ENCODE measurements around the gene CHST13.

- TF ChIP-seq, protein P1, sequence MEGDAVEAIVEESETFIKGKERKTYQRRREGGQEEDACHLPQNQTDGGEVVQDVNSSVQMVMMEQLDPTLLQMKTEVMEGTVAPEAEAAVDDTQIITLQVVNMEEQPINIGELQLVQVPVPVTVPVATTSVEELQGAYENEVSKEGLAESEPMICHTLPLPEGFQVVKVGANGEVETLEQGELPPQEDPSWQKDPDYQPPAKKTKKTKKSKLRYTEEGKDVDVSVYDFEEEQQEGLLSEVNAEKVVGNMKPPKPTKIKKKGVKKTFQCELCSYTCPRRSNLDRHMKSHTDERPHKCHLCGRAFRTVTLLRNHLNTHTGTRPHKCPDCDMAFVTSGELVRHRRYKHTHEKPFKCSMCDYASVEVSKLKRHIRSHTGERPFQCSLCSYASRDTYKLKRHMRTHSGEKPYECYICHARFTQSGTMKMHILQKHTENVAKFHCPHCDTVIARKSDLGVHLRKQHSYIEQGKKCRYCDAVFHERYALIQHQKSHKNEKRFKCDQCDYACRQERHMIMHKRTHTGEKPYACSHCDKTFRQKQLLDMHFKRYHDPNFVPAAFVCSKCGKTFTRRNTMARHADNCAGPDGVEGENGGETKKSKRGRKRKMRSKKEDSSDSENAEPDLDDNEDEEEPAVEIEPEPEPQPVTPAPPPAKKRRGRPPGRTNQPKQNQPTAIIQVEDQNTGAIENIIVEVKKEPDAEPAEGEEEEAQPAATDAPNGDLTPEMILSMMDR (conservative IDR thresholded peaks at IDR 0.05 in 1 of 2, IDR thresholded peaks at IDR 0.05 in 1 of 2; ENCODE audit: extremely low read depth in 1 of 2, insufficient read depth in 1 of 2, low read depth in 1 of 2, low read length in 2 of 2), result no peak
- no peak for TF ChIP-seq EZH2 (IDR thresholded peaks at IDR 0.05; ENCODE audit: borderline replicate concordance, low read length)
Observed at GRCh38 chr3:126545544-126545943, 21.6 kb downstream of the CHST13 start.
